Measurements from ENCODE around the gene ITPR2. TPM values are rescaled to one million over a fixed set of nuclear protein-coding genes. Genes with fewer than 3 reads are reported as not detected.

ITPR2 gene
- total and polyA plus RNA-seq, 2 of the 13 experiments (the other 11 are each of a cell fraction or from before 2014, with no cell fraction given) = 31.9 to 81.9 TPM

GRCh38 chr12:26832822-26833742 is at the start of gene ITPR2 (continued):
- no peak for TF ChIP-seq NFAT5 (CRISPR knock-in tag; IDR thresholded peaks at IDR 0.05)
- TF ChIP-seq TOPORS (CRISPR knock-in tag; IDR thresholded peaks at IDR 0.05) = no peak
- peak; percentile 65; the same call in 1 of the 2 replicates for TF ChIP-seq SP2 (CRISPR knock-in tag; IDR thresholded peaks at IDR 0.05)
- TF ChIP-seq KAT7 (CRISPR knock-in tag; IDR thresholded peaks at IDR 0.05; ENCODE audit: borderline replicate concordance) = no peak
- no peak; the same call in 1 of the 2 replicates for TF ChIP-seq GATAD2A (CRISPR knock-in tag; IDR thresholded peaks at IDR 0.05)
- no peak; the same call in 1 of the 2 replicates for TF ChIP-seq FOXC1 (CRISPR knock-in tag; IDR thresholded peaks at IDR 0.05; ENCODE audit: borderline replicate concordance)
- TF ChIP-seq SRY (CRISPR knock-in tag; IDR thresholded peaks at IDR 0.05) = no peak
- 0 out of 2 replicates have a peak, but pooled peaks have one; percentile 38 for TF ChIP-seq NKX3-1 (CRISPR knock-in tag; IDR thresholded peaks at IDR 0.05)
- TF ChIP-seq IRF9 (CRISPR knock-in tag; IDR thresholded peaks at IDR 0.05; ENCODE audit: borderline replicate concordance) = no peak
- no peak for TF ChIP-seq ZNF296 (CRISPR knock-in tag; conservative IDR thresholded peaks at IDR 0.05)
- TF ChIP-seq ZNF576 (CRISPR knock-in tag; IDR thresholded peaks at IDR 0.05) = no peak
- TF ChIP-seq ZNF12 (CRISPR knock-in tag; IDR thresholded peaks at IDR 0.05) = no peak
- 0 out of 2 replicates have a peak, but pooled peaks have one; percentile 3 for TF ChIP-seq ZNF142 (CRISPR knock-in tag; IDR thresholded peaks at IDR 0.05)
- TF ChIP-seq ZNF431 (CRISPR knock-in tag; IDR thresholded peaks at IDR 0.05; ENCODE audit: borderline replicate concordance, low read depth) = no peak; the same call in 1 of the 2 replicates
- peak; percentile 56; the same call in 1 of the 2 replicates for TF ChIP-seq ZNF709 (CRISPR knock-in tag; IDR thresholded peaks at IDR 0.05)
